IPS-18c (cell line): ENCODE results near the gene HLA-DOA.

Source experiments
- H3K4me3 ChIP-seq: 2 replicates; pipeline ENCODE4 v1.7.0; 2013; ENCODE audit warnings: low read depth, mild to moderate bottlenecking, low read length, moderate library complexity; ENCODE audit not compliant: insufficient read depth
- H3K9me3 ChIP-seq: one replicate; pipeline ENCODE4 v1.6.1; 2013; ENCODE audit warnings: mild to moderate bottlenecking, low read length, moderate library complexity; ENCODE audit not compliant: control insufficient read depth, insufficient read depth

Gene HLA-DOA

GRCh38 chr6:33019372-33019771 is 10.0 kb upstream of the HLA-DOA start:
- no peaks in the 10 kb centered on the region for H3K9me3 ChIP-seq

GRCh38 chr6:33018904-33019303 is 9.5 kb upstream of the HLA-DOA start:
- Histone ChIP-seq H3K4me3 (no peak overlapping the region), H3K9me3 (no peaks in the 10 kb centered on the region)

More at GRCh38 chr6:33019372-33019771, 10.0 kb upstream of the HLA-DOA start:
- H3K4me3 ChIP-seq, result no peak overlapping the region

GRCh38 chr6:33018418-33018817 is 9.0 kb upstream of the HLA-DOA start:
- H3K9me3 ChIP-seq, result no peaks in the 10 kb centered on the region
- H3K4me3 ChIP-seq, result no peak overlapping the region

GRCh38 chr6:33017694-33018353 is 8.4 kb upstream of the HLA-DOA start:
- no peaks in the 10 kb centered on the region for H3K9me3 ChIP-seq
- no peak overlapping the region for H3K4me3 ChIP-seq

- Histone ChIP-seq H3K9me3 (no peaks in the 10 kb centered on the region), H3K4me3 (no peak overlapping the region)
Observed at GRCh38 chr6:33017018-33017417, 7.6 kb upstream of the HLA-DOA start.

- Histone ChIP-seq H3K9me3 (no peaks in the 10 kb centered on the region), H3K4me3 (no peak overlapping the region)
Observed at GRCh38 chr6:33015798-33016197, 6.4 kb upstream of the HLA-DOA start.

- Histone ChIP-seq H3K4me3 (no peak overlapping the region), H3K9me3 (no peaks in the 10 kb centered on the region)
Observed at GRCh38 chr6:33014841-33015634, 5.6 kb upstream of the HLA-DOA start.

- Histone ChIP-seq H3K4me3 (no peak overlapping the region), H3K9me3 (no peaks in the 10 kb centered on the region)
Observed at GRCh38 chr6:33013608-33014007, 4.2 kb upstream of the HLA-DOA start.

- Histone ChIP-seq H3K4me3 (no peak overlapping the region), H3K9me3 (no peaks in the 10 kb centered on the region)
Observed at GRCh38 chr6:33010356-33010755, 965 bp upstream of the HLA-DOA start.

GRCh38 chr6:33007831-33008400 is 1.5 kb downstream of the HLA-DOA start:
- no peak overlapping the region for H3K4me3 ChIP-seq

GRCh38 chr6:33004940-33005339 is 4.5 kb downstream of the HLA-DOA start:
- Histone ChIP-seq H3K4me3 (no peak overlapping the region), H3K9me3 (no peaks in the 10 kb centered on the region)

More at GRCh38 chr6:33007831-33008400, 1.5 kb downstream of the HLA-DOA start:
- no peaks in the 10 kb centered on the region for H3K9me3 ChIP-seq

GRCh38 chr6:33001685-33002084 is 7.7 kb downstream of the HLA-DOA start:
- Histone ChIP-seq H3K4me3 (no peak overlapping the region), H3K9me3 (no peaks in the 10 kb centered on the region)

- no peaks in the 10 kb centered on the region for H3K9me3 ChIP-seq
- no peak overlapping the region for H3K4me3 ChIP-seq
Observed at GRCh38 chr6:33000055-33000454, 9.3 kb downstream of the HLA-DOA start.

- Histone ChIP-seq H3K9me3 (no peaks in the 10 kb centered on the region), H3K4me3 (no peak overlapping the region)
Observed at GRCh38 chr6:32995448-32995847, 13.9 kb downstream of the HLA-DOA start.

- Histone ChIP-seq H3K4me3 (no peak overlapping the region), H3K9me3 (no peaks in the 10 kb centered on the region)
Observed at GRCh38 chr6:32993363-32993973, 15.9 kb downstream of the HLA-DOA start.

GRCh38 chr6:32991972-32992371 is 17.4 kb downstream of the HLA-DOA start:
- H3K4me3 ChIP-seq, result no peak overlapping the region
- H3K9me3 ChIP-seq, result no peaks in the 10 kb centered on the region

GRCh38 chr6:32989368-32989767 is 20.0 kb downstream of the HLA-DOA start:
- H3K4me3 ChIP-seq, result no peak overlapping the region

More at GRCh38 chr6:32989368-32989767, 20.0 kb downstream of the HLA-DOA start:
- H3K9me3 ChIP-seq, result no peaks in the 10 kb centered on the region
